ENCODE data around the gene PTPRK. TPM values are rescaled to one million over a fixed set of nuclear protein-coding genes. Genes with fewer than 3 reads are reported as not detected.

PTPRK gene
- total and polyA plus RNA-seq, 2 of the 8 experiments (the other 6 are each of a cell fraction or from before 2014, with no cell fraction given): 11.4 to 47.3 TPM

DNA sequence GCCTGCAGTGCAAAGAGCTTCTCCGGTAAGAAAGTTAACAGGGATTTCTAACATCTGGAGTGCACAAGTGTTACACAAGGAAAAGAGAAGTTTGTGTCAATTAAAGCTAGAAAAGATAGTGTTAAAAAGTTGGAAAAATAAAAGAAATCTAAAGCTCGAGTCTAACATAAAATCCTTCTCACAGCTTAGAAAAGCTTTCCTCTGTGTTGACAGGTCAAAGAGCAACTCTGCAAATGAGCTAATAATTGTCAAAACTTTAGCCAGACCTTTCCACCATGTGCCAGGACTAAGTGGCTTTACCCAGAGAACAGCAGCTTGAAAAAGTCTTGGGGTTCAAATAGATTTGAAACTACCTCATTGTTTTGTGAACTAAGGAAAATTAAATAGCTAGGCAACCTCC is 14.8 kb downstream of the PTPRK start:
- H3K27ac ChIP-seq (ENCODE audit: low read depth, low read length): no peak overlapping the region
- H2AFZ ChIP-seq (ENCODE audit: low read length): no peak overlapping the region
- ChIA-PET CTCF (ENCODE audit: partially characterized antibody) (interaction anchor here (0.6 to 1.6 kb wide), 3 partner anchors 11 to 187 kb away, joined by 3 to 8 read pairs (median 3); no protein-coding TSS in a partner anchor), POLR2A (ENCODE audit: partially characterized antibody) (interaction anchor here (1.8 kb wide), 1 partner anchor 15 kb away, joined by 9 read pairs; the partner anchor contains the start of gene PTPRK)
- H3K23ac ChIP-seq (ENCODE audit: insufficient read length): no peak overlapping the region
- H3K79me1 ChIP-seq (ENCODE audit: low read depth, low read length): peaks cover 5% of the 10 kb centered on the region
- H3K9ac ChIP-seq (replicated peaks in 1 of 4; ENCODE audit: extremely low read depth in 1 of 4, low read depth in 3 of 4, low read length in 3 of 4): no peak overlapping the region
- H3K18ac ChIP-seq (ENCODE audit: extremely low read depth, low read length): no peak overlapping the region
- FAIRE-seq: no peak
- DNase-seq (ENCODE audit: low read depth in 1 of 2, low spot score in 2 of 2): no peak
- peaks cover 3 to 10% (median 8%) of the 10 kb centered on the region in 4 experiments; a peak in 5 of 7 replicates for H3K4me1 ChIP-seq (replicated peaks in 1 of 4; ENCODE audit: control insufficient read depth in 3 of 4, insufficient read depth in 4 of 4, low read length in 3 of 4)
- H3K27me3 ChIP-seq (replicated peaks in 1 of 4; ENCODE audit: control insufficient read depth in 3 of 4, extremely low read depth in 1 of 4, insufficient read depth in 3 of 4, low read length in 3 of 4): no peaks in the 10 kb centered on the region
- no peak overlapping the region for H2BK120ac ChIP-seq (replicated peaks; ENCODE audit: low read depth, low read length)
- H2BK5ac ChIP-seq (ENCODE audit: low read depth, low read length): no peak overlapping the region
- H3K79me2 ChIP-seq (ENCODE audit: control insufficient read depth in 1 of 2, insufficient read depth in 2 of 2, low read length in 2 of 2): peaks cover 5 to 91% of the 10 kb centered on the region in 2 experiments; a peak in 3 of 4 replicates
- WGBS, 2 experiments (ENCODE audit: extremely low coverage in 1 of 2, insufficient coverage in 1 of 2, insufficient read length in 1 of 2, insufficient replicate concordance in 2 of 2, low coverage in 1 of 2, low lambda C conversion rate in 2 of 2, missing lambda C conversion rate in 1 of 2): 82% methylated on average over 2 of the region's 2 CpGs; no CpG with 5 or more reads in 1 of the 2 experiments
- no peak overlapping the region for H2AK5ac ChIP-seq (ENCODE audit: low read depth, low read length)
- H3K23me2 ChIP-seq (ENCODE audit: low read depth, low read length): no peaks in the 10 kb centered on the region
- peaks cover 1 to 7% of the 10 kb centered on the region in 2 experiments for H4K20me1 ChIP-seq (replicated peaks in 1 of 2; ENCODE audit: control insufficient read depth in 1 of 2, insufficient read depth in 2 of 2, low read length in 2 of 2)
- no peak overlapping the region for H2BK20ac ChIP-seq (ENCODE audit: low read length)
- H3K56ac ChIP-seq (replicated peaks; ENCODE audit: insufficient read length, low read depth, low read length): no peak overlapping the region
- H4K91ac ChIP-seq (replicated peaks; ENCODE audit: insufficient read length, low read length): no peak overlapping the region
- no peak overlapping the region for H3K4me2 ChIP-seq (ENCODE audit: insufficient read depth in 1 of 2, low read depth in 2 of 2, low read length in 2 of 2)
- no peak overlapping the region for H2BK15ac ChIP-seq (ENCODE audit: low read length)
- H4K8ac ChIP-seq (ENCODE audit: extremely low read depth, insufficient read depth, low read length): no peak overlapping the region
- no peak overlapping the region for H3K14ac ChIP-seq (ENCODE audit: insufficient read length)
- no peak overlapping the region for H3K4me3 ChIP-seq (ENCODE audit: extremely low read depth in 1 of 4, insufficient read depth in 2 of 4, low read depth in 3 of 4, low read length in 4 of 4)
- H3K36me3 ChIP-seq (ENCODE audit: control insufficient read depth in 2 of 4, insufficient read depth in 4 of 4, low read length in 3 of 4): no peaks in the 10 kb centered on the region; a peak in 1 of 8 replicates
- TF ChIP-seq CHD2 (IDR thresholded peaks at IDR 0.05; ENCODE audit: low read length): no peak
- H2BK12ac ChIP-seq (ENCODE audit: low read depth, low read length): no peak overlapping the region
- no peak overlapping the region for H3K4ac ChIP-seq (replicated peaks; ENCODE audit: insufficient read length, low read depth, low read length)
- H4K5ac ChIP-seq (ENCODE audit: insufficient read length, low read depth, low read length): no peak overlapping the region
- no peaks in the 10 kb centered on the region for H3K9me3 ChIP-seq (ENCODE audit: insufficient read depth in 2 of 2, low read depth in 1 of 2, low read length in 1 of 2)
